Middle frontal gyrus (tissue), 1 donor: ENCODE measurements around the gene FANCD2OS.
"Not testable (repeated sequence)": the region's sequence is repeated elsewhere in the genome, so short reads cannot be mapped to it uniquely, and the experiment has no call there.

Experiments used
- DNase-seq: peaks from one replicate; pipeline ENCODE4 v3.0.0-alpha.2; 2015; ENCODE audit warnings: low spot score; ENCODE audit errors: extremely low spot score

The FANCD2OS gene

DNA sequence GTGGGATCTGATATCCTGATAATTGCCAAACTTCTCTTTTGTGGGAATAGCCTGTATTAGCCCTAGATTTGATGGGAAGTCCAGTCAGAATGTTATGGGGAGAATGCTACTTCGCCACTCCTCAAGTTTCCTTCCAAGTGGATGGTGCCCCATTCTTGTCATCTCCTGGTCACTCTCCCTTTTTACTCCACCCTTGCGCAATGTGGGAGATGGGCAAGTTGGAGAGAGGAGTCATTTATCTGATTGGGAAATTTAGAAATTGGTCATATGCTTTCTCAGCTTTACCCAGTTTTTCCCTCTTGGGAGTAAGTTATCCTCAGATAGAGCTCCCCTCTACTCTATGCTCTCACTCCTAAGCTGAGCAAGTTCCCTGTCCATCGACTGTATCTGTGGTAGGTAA lies 14.4 kb downstream of the FANCD2OS start:
- no peak for DNase-seq

DNA sequence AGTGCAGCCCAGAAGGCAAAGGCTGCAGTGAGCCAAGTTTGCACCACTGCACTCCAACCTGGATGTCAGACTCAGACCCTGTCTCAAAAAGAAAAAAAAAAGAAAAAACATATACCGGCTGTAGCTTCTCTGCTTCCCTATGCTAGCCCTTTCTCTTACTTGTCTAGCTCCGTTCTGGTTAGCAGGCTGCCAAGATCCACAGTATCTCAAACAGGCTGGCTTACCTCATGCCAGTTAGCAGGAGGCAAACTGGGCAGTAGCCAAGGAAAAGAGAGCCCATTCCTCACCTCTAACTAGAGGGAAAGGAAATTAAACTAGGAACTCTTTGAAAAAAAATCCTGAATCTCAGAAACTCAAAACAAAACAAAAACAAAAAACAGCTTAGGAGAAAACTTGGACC lies 16.7 kb downstream of the FANCD2OS start:
- not testable (repeated sequence) for DNase-seq

DNA sequence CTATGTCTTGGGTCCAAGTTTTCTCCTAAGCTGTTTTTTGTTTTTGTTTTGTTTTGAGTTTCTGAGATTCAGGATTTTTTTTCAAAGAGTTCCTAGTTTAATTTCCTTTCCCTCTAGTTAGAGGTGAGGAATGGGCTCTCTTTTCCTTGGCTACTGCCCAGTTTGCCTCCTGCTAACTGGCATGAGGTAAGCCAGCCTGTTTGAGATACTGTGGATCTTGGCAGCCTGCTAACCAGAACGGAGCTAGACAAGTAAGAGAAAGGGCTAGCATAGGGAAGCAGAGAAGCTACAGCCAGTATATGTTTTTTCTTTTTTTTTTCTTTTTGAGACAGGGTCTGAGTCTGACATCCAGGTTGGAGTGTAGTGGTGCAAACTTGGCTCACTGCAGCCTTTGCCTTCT lies 17.3 kb downstream of the FANCD2OS start:
- DNase-seq, result not testable (repeated sequence)

DNA sequence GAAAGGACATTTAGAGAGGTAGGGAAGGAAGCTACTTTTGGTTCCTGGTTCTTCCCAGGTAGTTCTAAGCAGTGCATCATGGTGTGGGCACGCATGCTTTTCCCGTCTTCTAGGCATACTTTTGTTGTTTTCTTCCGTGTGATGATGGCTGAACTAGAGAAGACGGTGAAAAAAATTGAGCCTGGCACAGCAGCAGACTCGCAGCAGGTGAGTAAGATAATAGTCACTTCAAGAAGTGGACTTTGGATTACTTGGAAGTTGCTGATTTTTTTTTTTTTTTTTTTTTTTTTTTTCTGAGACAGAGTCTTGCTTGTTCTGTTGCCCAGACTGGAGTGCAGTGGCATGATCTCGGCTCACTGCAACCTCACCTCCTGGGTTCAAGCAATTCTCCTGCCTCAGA lies 17.9 kb downstream of the FANCD2OS start:
- DNase-seq, result no peak

DNA sequence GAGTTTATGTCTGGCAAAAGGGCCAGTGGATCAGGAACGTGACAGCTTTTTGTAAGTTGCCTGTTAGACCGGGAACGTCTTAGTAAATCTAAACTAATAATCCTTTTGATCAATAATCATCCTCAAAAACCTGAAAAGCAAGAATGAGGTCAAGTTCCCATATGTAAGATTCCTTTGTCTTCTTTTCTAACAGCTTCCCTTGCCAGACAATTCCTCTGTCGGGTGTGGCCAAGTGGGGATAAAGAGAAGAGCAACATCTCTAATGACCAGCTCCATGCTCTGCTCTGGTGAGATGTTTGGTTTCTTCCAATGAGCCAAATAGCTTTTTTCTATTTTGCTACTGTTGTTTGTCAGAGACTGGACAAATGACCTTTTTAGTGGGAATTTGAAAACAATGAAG lies 19.8 kb downstream of the FANCD2OS start:
- DNase-seq, result no peak

DNA sequence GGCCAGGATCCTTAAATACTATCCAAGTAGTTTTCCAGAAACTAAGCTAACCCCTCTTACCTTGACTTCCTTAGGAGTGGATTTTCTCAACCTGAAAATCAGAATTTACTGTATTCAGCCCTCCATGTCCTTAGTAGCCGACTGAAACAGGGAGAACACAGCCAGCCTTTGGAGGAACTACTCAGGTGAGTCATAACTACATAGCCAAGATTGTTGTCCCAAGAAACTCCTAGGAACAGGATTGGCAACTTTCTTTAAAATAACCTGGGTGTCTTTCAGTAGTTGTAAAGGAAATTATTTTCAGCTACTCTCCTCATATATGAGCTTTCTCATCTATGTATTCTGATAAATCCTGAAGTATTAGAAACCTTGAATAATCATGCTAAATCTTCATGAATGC lies 22.3 kb downstream of the FANCD2OS start:
- no peak for DNase-seq

DNA sequence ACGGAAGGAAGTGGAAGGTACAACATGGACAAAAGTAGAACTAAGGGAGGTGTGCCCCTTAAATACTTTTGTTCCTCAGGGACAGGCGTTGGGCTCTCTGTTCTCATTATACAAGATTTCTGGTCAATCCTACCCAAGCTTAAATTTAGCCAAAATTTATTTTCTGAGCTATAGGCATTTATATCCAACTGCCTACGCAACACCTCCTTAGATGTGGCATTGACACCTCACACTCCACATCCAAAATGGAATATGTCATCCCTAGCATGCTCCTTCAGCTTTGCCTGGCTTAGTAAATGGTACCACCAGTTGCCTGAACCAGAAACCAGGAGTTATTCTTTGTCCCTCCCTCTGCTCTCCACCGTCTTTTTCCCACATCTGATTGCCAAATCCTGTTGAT lies 26.2 kb downstream of the FANCD2OS start:
- peak; percentile 20 for DNase-seq

DNA sequence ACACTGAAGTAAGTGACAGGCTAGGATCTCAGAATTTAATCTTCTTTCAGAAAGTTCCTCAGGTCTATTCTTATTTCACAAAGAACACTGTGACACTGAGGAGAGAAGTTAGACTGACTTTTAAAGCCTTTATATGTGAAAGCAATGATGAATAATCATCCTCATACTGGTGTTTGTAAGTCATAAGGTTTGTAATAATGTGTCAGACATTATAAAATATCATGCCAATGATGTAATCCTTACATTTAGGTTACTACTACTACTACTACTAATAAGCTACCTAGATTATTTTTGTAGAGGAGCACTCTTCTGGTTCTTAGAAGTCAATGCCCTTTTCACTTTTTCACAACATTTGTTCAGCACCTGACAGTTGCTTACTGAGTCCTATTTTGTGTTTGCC lies 33.4 kb downstream of the FANCD2OS start:
- no peak for DNase-seq

DNA sequence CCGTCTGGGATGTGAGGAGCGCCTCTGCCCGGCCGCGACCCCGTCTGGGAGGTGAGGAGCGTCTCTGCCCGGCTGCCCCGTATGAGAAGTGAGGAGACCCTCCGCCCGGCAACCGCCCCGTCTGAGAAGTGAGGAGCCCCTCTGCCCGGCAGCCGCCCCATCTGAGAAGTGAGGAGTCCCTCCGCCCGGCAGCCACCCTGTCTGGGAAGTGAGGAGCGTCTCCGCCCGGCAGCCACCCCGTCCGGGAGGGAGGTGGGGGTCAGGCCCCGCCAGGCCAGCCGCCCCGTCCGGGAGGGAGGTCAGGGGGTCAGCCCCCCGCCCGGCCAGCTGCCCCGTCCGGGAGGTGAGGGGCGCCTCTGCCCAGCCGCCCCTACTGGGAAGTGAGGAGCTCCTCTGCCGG lies 38.0 kb downstream of the FANCD2OS start:
- DNase-seq, result not testable (repeated sequence)

DNA sequence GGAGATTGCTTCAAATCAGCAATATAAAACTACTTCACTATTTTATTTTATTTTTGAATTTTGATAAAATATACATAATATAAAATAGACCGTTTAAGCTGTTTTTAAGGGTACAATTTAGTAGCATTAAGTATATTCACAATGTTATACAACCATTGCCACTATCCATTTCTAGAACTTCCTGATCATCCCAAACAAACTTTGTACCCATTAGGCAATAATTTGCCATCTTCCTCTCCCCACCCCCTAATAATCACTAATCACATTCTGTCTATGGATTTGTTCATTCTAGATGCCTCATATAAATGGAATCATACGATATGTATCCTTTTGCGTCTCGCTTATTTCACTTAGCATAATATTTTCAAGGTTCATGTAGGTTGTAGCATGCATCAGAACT lies 53.0 kb downstream of the FANCD2OS start:
- no peak for DNase-seq
